Neuronal stem cell (in vitro differentiated cells): ENCODE data around the gene RGR.
A peak's percentile ranks its signal among the peaks of the same experiment; 100 is the strongest.

ENCODE experiments used
- DNase-seq: peaks from one replicate; pipeline ENCODE4 v3.0.0-alpha.2; 2013; ENCODE audit warnings: low spot score
- H2AFZ ChIP-seq: one replicate; pipeline ENCODE4 v1.6.1; 2013; ENCODE audit warnings: mild to moderate bottlenecking, low read length, inconsistent platforms
- H2AK5ac ChIP-seq: 2 replicates; pipeline ENCODE4 v1.6.1; 2013; ENCODE audit warnings: low read depth, mild to moderate bottlenecking, inconsistent platforms, low read length, moderate library complexity, mixed read lengths
- H2BK120ac ChIP-seq: 2 replicates; pipeline ENCODE4 v1.6.1; 2013; ENCODE audit warnings: low read depth, mild to moderate bottlenecking, inconsistent platforms, low read length, moderate library complexity, mixed read lengths
- H2BK12ac ChIP-seq: one replicate; pipeline ENCODE4 v1.6.1; 2013; ENCODE audit warnings: low read length, inconsistent platforms
- H2BK15ac ChIP-seq: 2 replicates; pipeline ENCODE4 v1.6.1; 2013; ENCODE audit warnings: mild to moderate bottlenecking, low read length, inconsistent platforms, mixed read lengths
- H2BK5ac ChIP-seq: one replicate; pipeline ENCODE4 v1.6.1; 2013; ENCODE audit warnings: inconsistent platforms, mild to moderate bottlenecking, low read length, moderate library complexity
- H3K14ac ChIP-seq: one replicate; pipeline ENCODE4 v1.6.1; 2013; ENCODE audit warnings: low read length, inconsistent platforms
- H3K18ac ChIP-seq: 2 replicates; pipeline ENCODE4 v1.6.1; 2013; ENCODE audit warnings: low read length, inconsistent platforms
- H3K23ac ChIP-seq: 2 replicates; pipeline ENCODE4 v1.6.1; 2013; ENCODE audit warnings: low read depth, mild to moderate bottlenecking, mixed read lengths, low read length, inconsistent platforms; ENCODE audit not compliant: poor library complexity
- H3K27ac ChIP-seq: replicated peaks from 3 replicates; pipeline ENCODE4 v1.5.1; 2013; ENCODE audit warnings: low read length, inconsistent platforms
- H3K27me3 ChIP-seq, 3 experiments: 2 replicates each; pipeline ENCODE4 v1.6.1; 2013; ENCODE audit warnings: low read length in 3 of 3, mild to moderate bottlenecking in 2 of 3, inconsistent platforms in 1 of 3, low read depth in 1 of 3, mixed read lengths in 1 of 3, moderate library complexity in 1 of 3; ENCODE audit not compliant: control insufficient read depth in 3 of 3, insufficient read depth in 3 of 3
- H3K36me3 ChIP-seq, 2 donors: replicated peaks in 1 of 2; 2 replicates each; pipeline ENCODE4 v1.6.1; 2013; ENCODE audit warnings: low read length in 2 of 2; ENCODE audit not compliant: control insufficient read depth in 2 of 2, insufficient read depth in 2 of 2
- H3K4ac ChIP-seq: 2 replicates; pipeline ENCODE4 v1.6.1; 2013; ENCODE audit warnings: inconsistent platforms, mild to moderate bottlenecking, low read length, moderate library complexity
- H3K4me1 ChIP-seq, 2 donors: 1 replicate in 1 of 2; 2 replicates in 1 of 2; pipeline ENCODE4 v1.6.1; 2013; ENCODE audit warnings: low read length in 2 of 2, low read depth in 1 of 2; ENCODE audit not compliant: control insufficient read depth in 2 of 2, insufficient read depth in 1 of 2
- H3K4me2 ChIP-seq: one replicate; pipeline ENCODE4 v1.6.1; 2013; ENCODE audit warnings: mild to moderate bottlenecking, low read length, inconsistent platforms; ENCODE audit not compliant: insufficient read depth, poor library complexity, severe bottlenecking
- H3K4me3 ChIP-seq, 2 donors: 2 replicates each; pipeline ENCODE4 v1.5.1; 2013; ENCODE audit warnings: low read length in 2 of 2, mild to moderate bottlenecking in 2 of 2, inconsistent platforms in 1 of 2, moderate library complexity in 1 of 2
- H3K79me1 ChIP-seq: one replicate; pipeline ENCODE4 v1.6.1; 2013; ENCODE audit warnings: low read depth, mild to moderate bottlenecking, inconsistent platforms, low read length, moderate library complexity
- H3K9ac ChIP-seq: one replicate; pipeline ENCODE4 v1.6.1; 2013; ENCODE audit warnings: mild to moderate bottlenecking, low read depth, low read length, inconsistent platforms; ENCODE audit not compliant: poor library complexity
- H3K9me3 ChIP-seq, 2 donors: replicated peaks in 1 of 2; 2 replicates each; pipeline versions ENCODE3 to v1.6.1; 2013; ENCODE audit warnings: low read length in 2 of 2, mild to moderate bottlenecking in 2 of 2, inconsistent platforms in 1 of 2, low read depth in 1 of 2, mixed read lengths in 1 of 2, moderate library complexity in 1 of 2; ENCODE audit not compliant: control insufficient read depth in 2 of 2, insufficient read depth in 1 of 2
- H4K8ac ChIP-seq: one replicate; pipeline ENCODE4 v1.6.1; 2013; ENCODE audit warnings: low read depth, mild to moderate bottlenecking, inconsistent platforms, low read length, moderate library complexity
- H4K91ac ChIP-seq: one replicate; pipeline ENCODE4 v1.6.1; 2013; ENCODE audit warnings: low read length, low read depth, mild to moderate bottlenecking, inconsistent platforms; ENCODE audit not compliant: poor library complexity
- WGBS, 2 donors: extraction: QIAGEN DNeasy Blood & Tissue Kit; methylation state at CpG; one replicate each; pipeline ENCODE4 v1.1.7; 2013; ENCODE audit warnings: missing lambda C conversion rate in 2 of 2, mixed read lengths in 1 of 2; ENCODE audit not compliant: insufficient read length in 2 of 2, insufficient replicate concordance in 1 of 2; ENCODE audit errors: extremely low coverage in 2 of 2; 5-methylcytosine and 5-hydroxymethylcytosine counted together

RGR gene

DNA sequence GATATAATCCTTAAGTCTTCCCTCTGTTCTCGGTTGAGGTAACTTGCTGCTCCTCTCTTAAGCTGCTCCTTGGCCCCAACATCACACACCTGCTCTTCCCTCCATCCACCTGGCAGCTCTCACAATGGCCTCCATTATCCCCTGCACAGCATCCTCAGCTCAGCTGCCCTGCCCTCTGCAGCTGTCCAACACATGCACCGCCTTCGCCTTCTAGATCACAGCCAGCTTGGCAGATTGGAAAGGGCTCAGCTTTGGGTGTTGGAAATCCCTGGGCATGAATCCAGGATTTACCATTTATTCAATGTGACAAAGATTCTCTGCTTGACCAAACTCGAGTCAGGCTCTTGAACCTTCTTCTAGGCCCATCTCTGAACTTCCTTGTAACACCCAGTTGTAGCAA is 20.6 kb downstream of the RGR start:
- Histone ChIP-seq H3K23ac (no peak overlapping the region), H2BK12ac (no peak overlapping the region), H3K4ac (no peak overlapping the region), H3K9me3 (no peaks in the 10 kb centered on the region), H3K4me3 (no peak overlapping the region), H3K79me1 (no peaks in the 10 kb centered on the region), H3K4me2 (no peak overlapping the region), H2AK5ac (no peak overlapping the region), H2BK120ac (no peak overlapping the region), H4K8ac (no peak overlapping the region), H3K18ac (peak overlapping the region; percentile 63), H2BK15ac (no peak overlapping the region), H3K36me3 (no peaks in the 10 kb centered on the region), H3K27me3 (peaks cover 0 to 28% (median 0%) of the 10 kb centered on the region in 3 experiments), H2BK5ac (no peak overlapping the region), H2AFZ (no peak overlapping the region), H3K4me1 (peaks cover 1 to 6% of the 10 kb centered on the region in 2 donors), H3K14ac (no peak overlapping the region), H4K91ac (no peak overlapping the region), H3K9ac (no peak overlapping the region), H3K27ac (no peak overlapping the region)
- no peak for DNase-seq
- no CpG with 5 or more reads among the region's 4 CpGs for WGBS, 2 donors

GRCh38 chr10:84267503-84268126 is 22.8 kb downstream of the RGR start:
- H3K4ac ChIP-seq = no peak overlapping the region
- no peak overlapping the region for H4K8ac ChIP-seq
- no peak overlapping the region for H2AK5ac ChIP-seq
- no peak overlapping the region for H2BK12ac ChIP-seq
- H4K91ac ChIP-seq = no peak overlapping the region
- H3K79me1 ChIP-seq = no peaks in the 10 kb centered on the region
- H3K9ac ChIP-seq = no peak overlapping the region
- no peak overlapping the region for H3K27ac ChIP-seq
- H2AFZ ChIP-seq = peak overlapping the region; percentile 34
- no peak overlapping the region for H3K23ac ChIP-seq
- no peak overlapping the region for H2BK5ac ChIP-seq
- H3K4me2 ChIP-seq = no peak overlapping the region
- no peak overlapping the region for H3K14ac ChIP-seq
- H2BK15ac ChIP-seq = no peak overlapping the region
- DNase-seq = peak; percentile 29
- H3K18ac ChIP-seq = no peak overlapping the region
- no peaks in the 10 kb centered on the region for H3K9me3 ChIP-seq
- H2BK120ac ChIP-seq = no peak overlapping the region
- peaks cover 1 to 6% of the 10 kb centered on the region in 2 donors for H3K4me1 ChIP-seq
- H3K27me3 ChIP-seq = peaks cover 0 to 10% (median 0%) of the 10 kb centered on the region in 3 experiments
- no CpG with 5 or more reads among the region's 7 CpGs for whole genome bisulfite sequencing, 2 donors
- no peaks in the 10 kb centered on the region for H3K36me3 ChIP-seq
- H3K4me3 ChIP-seq = no peak overlapping the region

DNA sequence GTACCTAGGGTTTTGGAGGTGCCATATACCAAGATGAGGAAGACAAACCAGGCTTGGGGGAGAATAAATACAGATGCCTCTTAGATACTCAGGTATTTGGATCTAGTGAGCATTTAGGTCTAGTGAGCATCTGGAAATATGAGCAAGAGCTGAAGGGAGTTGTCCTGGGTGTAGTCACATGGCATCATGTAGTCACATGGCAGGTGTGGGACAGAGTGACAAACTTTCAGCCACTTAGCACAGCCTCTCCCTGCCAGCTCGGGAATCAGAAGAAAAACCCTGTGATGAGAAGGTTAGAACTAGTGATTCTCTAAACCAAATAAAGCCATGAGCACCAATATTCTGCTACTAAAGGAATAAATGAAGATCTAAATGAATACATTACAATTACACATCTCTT is 24.3 kb downstream of the RGR start:
- no peak overlapping the region for H2BK15ac ChIP-seq
- no peak overlapping the region for H2BK5ac ChIP-seq
- no peak overlapping the region for H3K4me3 ChIP-seq
- no peaks in the 10 kb centered on the region for H3K36me3 ChIP-seq
- no peak overlapping the region for H3K23ac ChIP-seq
- no peak overlapping the region for H3K18ac ChIP-seq
- whole genome bisulfite sequencing, 2 donors = no CpG with 5 or more reads among the region's 1 CpG
- no peak for DNase-seq
- H3K14ac ChIP-seq = no peak overlapping the region
- no peak overlapping the region for H2AFZ ChIP-seq
- no peaks in the 10 kb centered on the region for H3K79me1 ChIP-seq
- H3K27me3 ChIP-seq = peaks cover 0 to 12% (median 0%) of the 10 kb centered on the region in 3 experiments
- no peak overlapping the region for H3K4me2 ChIP-seq
- no peak overlapping the region for H4K8ac ChIP-seq
- H4K91ac ChIP-seq = no peak overlapping the region
- no peak overlapping the region for H2BK12ac ChIP-seq
- no peak overlapping the region for H3K27ac ChIP-seq
- H3K4ac ChIP-seq = no peak overlapping the region
- no peak overlapping the region for H2BK120ac ChIP-seq
- H2AK5ac ChIP-seq = no peak overlapping the region
- peaks cover 1 to 6% of the 10 kb centered on the region in 2 donors for H3K4me1 ChIP-seq
- no peaks in the 10 kb centered on the region for H3K9me3 ChIP-seq
- H3K9ac ChIP-seq = no peak overlapping the region

DNA sequence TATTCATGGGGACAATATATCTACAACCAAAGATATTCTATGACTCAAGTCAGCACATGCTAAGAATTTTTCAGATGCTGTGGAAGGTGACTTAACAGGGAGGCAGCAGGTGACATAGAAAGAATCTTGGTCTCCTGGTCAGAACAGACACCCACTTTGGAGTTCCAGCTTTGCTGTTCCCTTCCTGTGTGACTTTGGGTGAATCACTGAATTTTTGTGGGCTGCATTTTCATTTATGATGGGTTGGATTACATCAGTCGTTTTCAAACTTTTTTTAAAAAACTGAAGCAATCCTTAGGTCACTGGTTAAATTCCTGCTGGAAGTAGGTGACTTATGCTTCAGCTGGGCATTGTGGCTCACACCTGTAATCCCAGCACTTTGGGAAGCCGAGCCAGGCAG is 24.9 kb downstream of the RGR start:
- H3K4me3 ChIP-seq = no peak overlapping the region
- no peak for DNase-seq
- no peaks in the 10 kb centered on the region for H3K79me1 ChIP-seq
- H3K18ac ChIP-seq = no peak overlapping the region
- H2BK15ac ChIP-seq = no peak overlapping the region
- no peak overlapping the region for H2BK12ac ChIP-seq
- H3K4me2 ChIP-seq = no peak overlapping the region
- H3K27me3 ChIP-seq = peaks cover 0 to 12% (median 0%) of the 10 kb centered on the region in 3 experiments
- no peak overlapping the region for H3K14ac ChIP-seq
- peaks cover 1 to 6% of the 10 kb centered on the region in 2 donors for H3K4me1 ChIP-seq
- no peaks in the 10 kb centered on the region for H3K9me3 ChIP-seq
- no CpG with 5 or more reads among the region's 2 CpGs for WGBS, 2 donors
- no peak overlapping the region for H4K91ac ChIP-seq
- no peak overlapping the region for H3K4ac ChIP-seq
- no peak overlapping the region for H3K27ac ChIP-seq
- no peaks in the 10 kb centered on the region for H3K36me3 ChIP-seq
- H2AFZ ChIP-seq = no peak overlapping the region
- no peak overlapping the region for H4K8ac ChIP-seq
- H2BK120ac ChIP-seq = no peak overlapping the region
- no peak overlapping the region for H2BK5ac ChIP-seq
- no peak overlapping the region for H3K9ac ChIP-seq
- H2AK5ac ChIP-seq = no peak overlapping the region
- no peak overlapping the region for H3K23ac ChIP-seq
